Putamen (tissue), 1 donor: ENCODE results near the gene SCN8A.

Experiments used
- DNase-seq: peaks from one replicate; pipeline ENCODE4 v3.0.0-alpha.2; 2016; ENCODE audit warnings: low spot score

SCN8A gene

DNA sequence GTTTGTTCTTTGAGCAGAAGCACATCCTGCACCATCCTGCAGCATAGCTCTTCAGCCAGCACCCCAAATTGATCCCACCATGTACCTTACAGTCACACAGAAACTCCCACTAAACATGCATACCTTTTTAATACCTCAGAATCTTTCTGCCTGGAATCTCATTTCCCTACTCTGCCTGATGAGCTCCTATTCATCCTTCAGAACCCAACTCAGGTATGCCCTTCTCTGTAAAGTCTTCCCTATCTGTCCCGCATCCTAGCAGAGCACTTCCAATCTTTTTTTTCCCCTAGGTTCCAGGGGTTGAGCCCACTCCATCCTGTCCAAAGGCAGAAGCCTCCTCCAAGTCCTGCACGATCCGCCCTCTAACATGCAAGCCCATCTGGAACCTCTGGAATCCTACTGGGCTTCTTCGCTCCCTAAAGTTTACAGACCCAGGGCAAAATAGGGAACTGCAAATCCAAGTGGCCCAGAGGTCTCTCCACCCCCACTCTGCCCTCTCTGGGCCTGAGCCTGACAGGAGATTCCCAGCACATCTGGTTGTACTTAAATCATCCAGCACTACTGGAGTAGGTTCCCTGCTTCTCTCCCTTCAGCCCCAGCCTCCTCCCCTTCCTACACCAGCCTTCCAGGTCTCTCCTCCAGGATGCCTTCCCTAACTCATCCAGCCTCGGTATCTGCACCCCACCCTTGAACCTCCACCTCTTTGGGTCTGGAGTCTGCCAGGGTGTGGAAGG lies 261.5 kb downstream of the SCN8A start:
- DNase-seq, result no peak

- no peak for DNase-seq
Observed at GRCh38 chr12:51855586-51856428, 264.8 kb downstream of the SCN8A start.

DNA sequence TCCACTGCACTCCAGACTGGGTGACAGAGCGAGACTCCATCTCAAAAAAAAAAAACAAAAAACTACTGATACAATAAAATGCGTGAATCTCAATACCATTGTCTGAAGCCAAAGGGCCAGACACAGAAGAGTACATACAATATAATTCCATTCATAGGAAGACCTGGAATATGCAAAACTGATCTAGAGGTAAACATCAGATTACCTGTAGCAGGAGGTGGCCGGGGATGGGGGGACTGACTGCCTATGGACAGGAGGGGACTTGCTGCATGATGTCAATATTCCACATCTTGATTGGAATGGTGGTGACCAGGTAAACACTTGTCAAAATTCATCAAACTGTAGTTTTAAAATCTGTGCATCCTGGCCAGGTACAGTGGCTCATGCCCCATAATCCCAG lies 270.0 kb downstream of the SCN8A start:
- DNase-seq, result no peak
